Measurements from ENCODE around the gene CYFIP2. TPM values are rescaled to one million over a fixed set of nuclear protein-coding genes. Genes with fewer than 3 reads are reported as not detected.

The CYFIP2 gene
- total RNA-seq, 3 donors from 2014 or later, result 24.8 to 28.6 (median 25.8) TPM

GRCh38 chr5:157389103-157389502, 123.2 kb downstream of the CYFIP2 start:
- ATAC-seq, result no peak
- Histone ChIP-seq H3K9me3 (no peaks in the 10 kb centered on the region), H3K4me1 (ENCODE audit: low read depth) (no peaks in the 10 kb centered on the region), H3K4me3 (no peak overlapping the region), H3K36me3 (ENCODE audit: low read depth) (no peaks in the 10 kb centered on the region)
- no peak for DNase-seq
- TF ChIP-seq CTCF (IDR thresholded peaks at IDR 0.05), result no peak
- intact Hi-C loops (cut with DNase I, micrococcal nuclease), result no loop called here

GRCh38 chr5:157390133-157390532, 124.2 kb downstream of the CYFIP2 start:
- TF ChIP-seq CTCF (IDR thresholded peaks at IDR 0.05), result no peak
- no peaks in the 10 kb centered on the region for H3K4me1 ChIP-seq (ENCODE audit: low read depth)
- intact Hi-C loops (cut with DNase I, micrococcal nuclease), result no loop called here
- no peak for DNase-seq
- no peak overlapping the region for H3K4me3 ChIP-seq
- H3K36me3 ChIP-seq (ENCODE audit: low read depth), result no peaks in the 10 kb centered on the region
- peak; percentile 28 for ATAC-seq
- H3K9me3 ChIP-seq, result no peaks in the 10 kb centered on the region

DNA sequence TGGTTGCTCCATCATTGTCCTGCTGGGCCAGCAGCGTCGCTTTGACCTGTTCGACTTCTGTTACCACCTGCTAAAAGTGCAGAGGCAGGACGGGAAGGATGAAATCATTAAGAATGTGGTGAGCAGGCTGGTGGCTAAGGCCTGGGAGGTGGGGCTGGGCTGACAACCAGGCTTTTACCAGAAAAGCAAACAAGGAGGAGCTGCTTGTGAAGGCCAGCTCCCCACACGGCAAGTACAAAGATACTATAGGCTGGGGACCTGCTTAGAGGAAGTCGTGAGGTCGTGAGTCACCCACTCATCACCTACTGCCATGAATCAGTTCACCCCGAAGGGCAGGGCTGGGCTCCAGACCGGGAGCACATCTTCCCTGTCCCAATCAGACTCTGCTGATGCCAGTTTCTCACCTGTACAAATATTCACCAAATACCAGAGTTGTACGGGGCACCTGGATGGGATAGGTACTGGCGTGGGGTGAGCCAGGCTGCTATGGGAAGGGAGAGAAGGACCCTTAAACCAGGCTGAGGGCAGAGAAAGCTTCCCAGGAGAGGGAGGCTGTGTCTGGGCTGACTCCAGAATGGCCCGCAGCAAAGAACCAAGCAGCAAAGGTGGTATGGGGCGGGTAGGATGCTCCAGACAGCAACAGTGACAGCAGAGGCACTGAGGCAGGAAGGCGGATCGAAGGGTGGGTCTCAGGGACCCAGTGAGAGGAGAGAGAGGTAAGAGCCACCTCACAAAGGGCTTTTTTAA, 124.8 kb downstream of the CYFIP2 start:
- Histone ChIP-seq H3K4me3 (no peak overlapping the region), H3K9me3 (no peaks in the 10 kb centered on the region), H3K4me1 (ENCODE audit: low read depth) (no peaks in the 10 kb centered on the region), H3K36me3 (ENCODE audit: low read depth) (no peaks in the 10 kb centered on the region)
- ATAC-seq (peak; percentile 89), DNase-seq (peak in 1 of 3 donors; percentile 19)
- TF ChIP-seq CTCF (IDR thresholded peaks at IDR 0.05), result no peak
- intact Hi-C loops (cut with DNase I, micrococcal nuclease), result no loop called here

DNA sequence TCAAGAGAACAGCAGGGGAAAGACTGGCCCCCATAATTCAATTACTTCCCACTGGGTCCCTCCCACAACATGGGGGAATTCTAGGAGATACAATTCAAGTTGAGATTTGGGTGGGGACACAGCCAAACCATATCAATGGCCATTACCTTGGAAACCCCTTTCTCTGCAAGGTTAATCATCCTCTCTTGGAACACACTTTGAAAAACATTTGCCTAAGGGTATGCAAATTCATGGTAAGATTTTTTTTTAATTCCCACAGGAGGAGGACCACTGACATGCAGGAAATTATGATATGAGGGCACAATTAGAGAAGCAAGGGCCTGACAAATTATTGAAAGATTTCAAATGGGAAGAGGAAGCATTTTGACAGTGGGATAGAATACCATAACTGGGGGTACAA, 132.4 kb downstream of the CYFIP2 start:
- no peaks in the 10 kb centered on the region for H3K4me1 ChIP-seq (ENCODE audit: low read depth)
- ATAC-seq, result no peak
- no peak for DNase-seq
- TF ChIP-seq CTCF (IDR thresholded peaks at IDR 0.05), result no peak
- intact Hi-C loops (cut with DNase I, micrococcal nuclease), result no loop called here
- H3K9me3 ChIP-seq, result no peaks in the 10 kb centered on the region
- H3K36me3 ChIP-seq (ENCODE audit: low read depth), result no peaks in the 10 kb centered on the region
- H3K4me3 ChIP-seq, result no peak overlapping the region

GRCh38 chr5:157400741-157401495, 135.0 kb downstream of the CYFIP2 start:
- DNase-seq, result no peak
- intact Hi-C loops (cut with DNase I, micrococcal nuclease), result no loop called here
- H3K4me1 ChIP-seq (ENCODE audit: low read depth), result no peaks in the 10 kb centered on the region
- ATAC-seq, result no peak
- no peak overlapping the region for H3K4me3 ChIP-seq
- H3K9me3 ChIP-seq, result peaks cover 5% of the 10 kb centered on the region
- TF ChIP-seq CTCF (IDR thresholded peaks at IDR 0.05), result no peak
- no peaks in the 10 kb centered on the region for H3K36me3 ChIP-seq (ENCODE audit: low read depth)

All from mucosa of descending colon (tissue), 3 donors.